Measurements from ENCODE around the gene MRPL37. TPM values are rescaled to one million over a fixed set of nuclear protein-coding genes. Genes with fewer than 3 reads are reported as not detected.

The MRPL37 gene
- total and polyA plus RNA-seq, 2 donors from 2014 or later, result 47.4 to 114 TPM

DNA sequence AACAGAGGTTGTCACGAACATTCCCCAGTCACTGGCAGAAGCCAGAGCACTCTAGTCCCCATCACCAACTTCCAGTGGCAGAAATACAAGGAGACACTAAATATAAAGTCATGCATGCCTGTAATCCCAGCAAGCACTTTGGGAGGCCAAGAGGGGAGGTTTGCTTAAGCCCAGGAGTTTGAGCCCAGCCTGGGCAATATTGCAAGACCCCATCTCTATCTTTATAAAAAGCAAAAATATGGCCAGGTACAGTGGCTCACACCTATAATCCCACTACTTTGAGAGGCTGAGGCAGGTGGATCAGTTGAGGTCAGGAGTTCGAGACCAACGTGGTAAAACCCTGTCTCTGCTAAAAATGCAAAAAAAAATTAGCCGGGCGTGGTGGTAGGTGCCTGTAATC is 6.5 kb upstream of the MRPL37 start:
- H3K27me3 ChIP-seq (ENCODE audit: control insufficient read depth, insufficient read depth, low read length), result no peaks in the 10 kb centered on the region
- no peaks in the 10 kb centered on the region for H3K4me1 ChIP-seq (ENCODE audit: control insufficient read depth in 2 of 3, insufficient read depth in 2 of 3, low read depth in 1 of 3, low read length in 3 of 3)
- H3K27ac ChIP-seq (ENCODE audit: low read depth in 2 of 2, low read length in 2 of 2), result no peak overlapping the region
- DNase-seq, result no peak
- no peak overlapping the region for H3K9ac ChIP-seq (ENCODE audit: low read length in 3 of 3)
- FAIRE-seq, result no peak
- peaks cover 0 to 7% (median 0%) of the 10 kb centered on the region in 3 donors for H3K36me3 ChIP-seq (ENCODE audit: control insufficient read depth in 2 of 3, insufficient read depth in 3 of 3, low read length in 3 of 3)
- no peaks in the 10 kb centered on the region for H3K9me3 ChIP-seq (ENCODE audit: control insufficient read depth in 2 of 3, insufficient read depth in 1 of 3, low read length in 3 of 3)
- TF ChIP-seq, protein P1, sequence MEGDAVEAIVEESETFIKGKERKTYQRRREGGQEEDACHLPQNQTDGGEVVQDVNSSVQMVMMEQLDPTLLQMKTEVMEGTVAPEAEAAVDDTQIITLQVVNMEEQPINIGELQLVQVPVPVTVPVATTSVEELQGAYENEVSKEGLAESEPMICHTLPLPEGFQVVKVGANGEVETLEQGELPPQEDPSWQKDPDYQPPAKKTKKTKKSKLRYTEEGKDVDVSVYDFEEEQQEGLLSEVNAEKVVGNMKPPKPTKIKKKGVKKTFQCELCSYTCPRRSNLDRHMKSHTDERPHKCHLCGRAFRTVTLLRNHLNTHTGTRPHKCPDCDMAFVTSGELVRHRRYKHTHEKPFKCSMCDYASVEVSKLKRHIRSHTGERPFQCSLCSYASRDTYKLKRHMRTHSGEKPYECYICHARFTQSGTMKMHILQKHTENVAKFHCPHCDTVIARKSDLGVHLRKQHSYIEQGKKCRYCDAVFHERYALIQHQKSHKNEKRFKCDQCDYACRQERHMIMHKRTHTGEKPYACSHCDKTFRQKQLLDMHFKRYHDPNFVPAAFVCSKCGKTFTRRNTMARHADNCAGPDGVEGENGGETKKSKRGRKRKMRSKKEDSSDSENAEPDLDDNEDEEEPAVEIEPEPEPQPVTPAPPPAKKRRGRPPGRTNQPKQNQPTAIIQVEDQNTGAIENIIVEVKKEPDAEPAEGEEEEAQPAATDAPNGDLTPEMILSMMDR (IDR thresholded peaks at IDR 0.05; ENCODE audit: borderline replicate concordance, extremely low read depth, insufficient read depth), result no peak
- intact Hi-C loops (cut with DNase I), result no loop called here
- no peak overlapping the region for H3K4me3 ChIP-seq (ENCODE audit: low read length in 3 of 3)

DNA sequence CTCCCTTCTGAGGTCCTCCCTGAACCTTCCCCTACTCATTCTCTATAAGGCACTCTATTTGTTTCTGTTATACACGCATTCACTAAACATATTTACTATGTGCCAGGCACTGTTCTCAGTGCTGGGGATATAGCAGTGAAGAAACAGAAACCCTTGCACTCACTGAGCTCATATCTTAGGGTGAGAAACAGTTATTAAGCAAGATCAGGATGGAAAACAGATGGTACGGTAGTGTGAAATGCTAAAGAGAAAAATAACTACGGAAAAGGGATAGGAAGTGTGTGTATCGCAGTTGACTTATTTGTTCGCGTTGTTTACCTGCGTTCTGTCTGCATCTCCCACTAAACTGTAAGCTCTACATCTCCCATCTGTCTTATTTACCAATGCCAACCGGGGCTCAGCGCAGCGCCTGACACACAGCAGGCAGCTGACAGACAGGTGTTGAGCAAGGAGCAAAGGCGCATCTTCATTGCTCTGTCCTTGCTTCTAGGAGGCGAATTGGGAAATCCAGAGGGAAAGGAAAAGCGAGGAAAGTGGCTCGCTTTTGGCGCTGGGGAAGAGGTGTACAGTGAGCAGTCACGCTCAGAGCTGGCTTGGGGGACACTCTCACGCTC is 709 bp upstream of the MRPL37 start:
- peak overlapping the region in 1 of 2 donors; percentile 28 for H3K27ac ChIP-seq (ENCODE audit: low read depth in 2 of 2, low read length in 2 of 2)
- intact Hi-C loops (cut with DNase I), result no loop called here

DNA sequence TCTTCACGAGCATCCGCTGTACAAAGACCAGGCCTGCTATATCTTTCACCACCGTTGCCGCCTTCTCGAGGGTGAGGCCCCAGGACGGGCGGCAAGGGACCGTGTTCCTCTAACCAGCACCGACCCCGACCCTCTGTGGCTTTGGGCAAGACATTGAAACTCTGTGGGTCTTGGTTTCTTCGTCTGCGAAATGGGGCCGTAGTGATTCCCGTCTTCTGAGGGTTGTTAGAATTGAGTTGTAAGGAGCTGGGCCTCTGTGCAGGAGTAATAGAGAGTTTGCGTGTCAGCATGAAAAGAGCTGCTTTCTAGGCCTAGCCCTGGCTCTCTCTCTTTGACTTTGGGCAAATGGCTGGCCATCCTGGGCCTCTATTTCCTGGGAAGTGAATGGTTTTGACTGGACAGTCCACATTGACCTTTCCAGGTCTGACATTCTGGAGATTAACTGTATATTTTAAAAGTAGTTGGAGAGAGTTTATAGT is 591 bp downstream of the MRPL37 start:
- no peak for DNase-seq
- Histone ChIP-seq H3K27me3 (ENCODE audit: control insufficient read depth, insufficient read depth, low read length) (no peaks in the 10 kb centered on the region), H3K9me3 (ENCODE audit: control insufficient read depth in 2 of 3, insufficient read depth in 1 of 3, low read length in 3 of 3) (no peaks in the 10 kb centered on the region), H3K36me3 (ENCODE audit: control insufficient read depth in 2 of 3, insufficient read depth in 3 of 3, low read length in 3 of 3) (peaks cover 0 to 15% (median 10%) of the 10 kb centered on the region in 3 donors), H3K4me3 (ENCODE audit: low read length in 3 of 3) (peak overlapping the region; percentile 74 to 90 (median 86)), H3K9ac (ENCODE audit: low read length in 3 of 3) (peak overlapping the region; percentile 50 to 70 (median 68)), H3K4me1 (ENCODE audit: control insufficient read depth in 2 of 3, insufficient read depth in 2 of 3, low read depth in 1 of 3, low read length in 3 of 3) (peaks cover 7 to 18% (median 9%) of the 10 kb centered on the region in 3 donors), H3K27ac (ENCODE audit: low read depth in 2 of 2, low read length in 2 of 2) (peak overlapping the region; percentile 9 to 52)
- intact Hi-C loops (cut with DNase I), result no loop called here
- TF ChIP-seq, protein P1 (IDR thresholded peaks at IDR 0.05; ENCODE audit: borderline replicate concordance, extremely low read depth, insufficient read depth), result no peak
- no peak for FAIRE-seq

More for the DNA sequence above, 709 bp upstream of the MRPL37 start:
- peak overlapping the region; percentile 1 to 70 (median 59) for H3K9ac ChIP-seq (ENCODE audit: low read length in 3 of 3)
- DNase-seq (no peak), FAIRE-seq (no peak)
- H3K4me1 ChIP-seq (ENCODE audit: control insufficient read depth in 2 of 3, insufficient read depth in 2 of 3, low read depth in 1 of 3, low read length in 3 of 3), result peaks cover 7 to 18% (median 9%) of the 10 kb centered on the region in 3 donors
- TF ChIP-seq, protein P1 (IDR thresholded peaks at IDR 0.05; ENCODE audit: borderline replicate concordance, extremely low read depth, insufficient read depth), result no peak
- H3K27me3 ChIP-seq (ENCODE audit: control insufficient read depth, insufficient read depth, low read length), result no peaks in the 10 kb centered on the region
- H3K36me3 ChIP-seq (ENCODE audit: control insufficient read depth in 2 of 3, insufficient read depth in 3 of 3, low read length in 3 of 3), result peaks cover 0 to 7% (median 0%) of the 10 kb centered on the region in 3 donors
- peak overlapping the region; percentile 74 to 90 (median 86) for H3K4me3 ChIP-seq (ENCODE audit: low read length in 3 of 3)
- H3K9me3 ChIP-seq (ENCODE audit: control insufficient read depth in 2 of 3, insufficient read depth in 1 of 3, low read length in 3 of 3), result no peaks in the 10 kb centered on the region

Measured in kidney (tissue), 14 donors.